ENCODE results near the gene EPHA8.

The EPHA8 gene

GRCh38 chr1:22550021-22550420, 13.3 kb upstream of the EPHA8 start:
- no peak for TF ChIP-seq CTCF (IDR thresholded peaks at IDR 0.05; ENCODE audit: extremely low read depth, insufficient read depth, missing control alignments)
- in situ Hi-C loops (cut with MboI; ENCODE audit: low pct_unique_long_range_greater_than_20kb, low sequenced_read_pairs, unreplicated experiment): no loop called here
- DNase-seq (ENCODE audit: low spot score): no peak

GRCh38 chr1:22551591-22551990, 11.7 kb upstream of the EPHA8 start:
- DNase-seq (ENCODE audit: low spot score): no peak
- in situ Hi-C loops (cut with MboI; ENCODE audit: low pct_unique_long_range_greater_than_20kb, low sequenced_read_pairs, unreplicated experiment): no loop called here
- TF ChIP-seq CTCF (IDR thresholded peaks at IDR 0.05; ENCODE audit: extremely low read depth, insufficient read depth, missing control alignments): no peak

- no peak for TF ChIP-seq CTCF (IDR thresholded peaks at IDR 0.05; ENCODE audit: extremely low read depth, insufficient read depth, missing control alignments)
- in situ Hi-C loops (cut with MboI; ENCODE audit: low pct_unique_long_range_greater_than_20kb, low sequenced_read_pairs, unreplicated experiment): no loop called here
- DNase-seq (ENCODE audit: low spot score): no peak
Observed at GRCh38 chr1:22552021-22552420, 11.3 kb upstream of the EPHA8 start.

- TF ChIP-seq CTCF (IDR thresholded peaks at IDR 0.05; ENCODE audit: extremely low read depth, insufficient read depth, missing control alignments): no peak
- in situ Hi-C loops (cut with MboI; ENCODE audit: low pct_unique_long_range_greater_than_20kb, low sequenced_read_pairs, unreplicated experiment): no loop called here
- DNase-seq (ENCODE audit: low spot score): no peak
Observed at GRCh38 chr1:22553104-22553880, 10.0 kb upstream of the EPHA8 start.

- TF ChIP-seq CTCF (IDR thresholded peaks at IDR 0.05; ENCODE audit: extremely low read depth, insufficient read depth, missing control alignments): no peak
- in situ Hi-C loops (cut with MboI; ENCODE audit: low pct_unique_long_range_greater_than_20kb, low sequenced_read_pairs, unreplicated experiment): no loop called here
- DNase-seq (ENCODE audit: low spot score): no peak
Observed at GRCh38 chr1:22553991-22554522, 9.2 kb upstream of the EPHA8 start.

GRCh38 chr1:22555371-22555656, 8.0 kb upstream of the EPHA8 start:
- no peak for DNase-seq (ENCODE audit: low spot score)
- no peak for TF ChIP-seq CTCF (IDR thresholded peaks at IDR 0.05; ENCODE audit: extremely low read depth, insufficient read depth, missing control alignments)
- in situ Hi-C loops (cut with MboI; ENCODE audit: low pct_unique_long_range_greater_than_20kb, low sequenced_read_pairs, unreplicated experiment): no loop called here
